ENCODE results near the gene FAM120B.

DNA sequence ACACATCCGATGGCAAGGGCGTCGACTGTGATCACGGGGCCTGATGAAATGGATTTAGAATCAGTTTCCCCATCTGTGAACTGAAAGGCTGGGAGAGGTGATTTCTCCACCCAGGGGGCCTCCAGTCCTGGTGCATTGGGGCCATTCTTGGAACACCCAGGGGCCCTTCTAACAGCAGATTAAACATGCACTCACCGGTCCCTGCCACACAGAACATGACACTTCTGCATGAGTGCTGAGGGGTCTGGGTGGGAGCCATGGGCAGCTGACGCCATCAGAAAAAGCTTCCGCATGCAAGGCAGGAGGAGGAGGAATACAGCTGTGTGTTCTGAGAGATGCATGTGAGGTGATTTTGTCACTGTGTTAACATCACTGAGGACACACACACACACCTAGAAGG is 42.5 kb upstream of the FAM120B start:
- TF ChIP-seq ZNF274 (IDR thresholded peaks at IDR 0.05; ENCODE audit: low read depth, low read length) (no peak), SUZ12 (IDR thresholded peaks at IDR 0.05; ENCODE audit: extremely low read depth, insufficient read depth, insufficient read length) (no peak), YY1 (IDR thresholded peaks at IDR 0.05; ENCODE audit: insufficient read depth, insufficient read length) (no peak)
